ENCODE results near the gene UBE2L5.

DNA sequence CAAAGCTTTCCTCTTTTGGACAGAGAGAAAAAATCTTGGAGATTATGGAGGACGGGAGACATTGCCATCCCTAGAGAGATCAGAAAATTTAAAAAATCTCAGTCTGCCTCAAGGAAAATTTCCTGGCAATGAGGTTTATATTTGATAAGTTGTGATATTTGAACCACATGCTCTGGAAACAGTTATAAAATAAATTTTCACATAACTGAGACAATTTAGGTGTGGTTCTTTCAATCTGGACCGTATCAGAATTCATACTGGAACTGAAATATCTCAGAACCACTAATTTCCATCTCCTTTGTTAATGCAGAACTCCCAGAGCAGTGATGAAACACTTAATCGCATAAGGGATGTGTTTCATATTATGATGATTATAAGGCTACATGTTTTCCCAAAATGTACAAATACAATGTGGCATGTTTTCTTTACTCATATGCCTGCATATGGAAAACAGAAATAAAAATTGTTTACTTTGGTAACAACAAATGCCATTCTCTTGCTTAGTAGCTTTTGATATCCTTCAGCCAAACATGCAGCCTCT lies 13.7 kb downstream of the UBE2L5 start:
- TF ChIP-seq EZH2phosphoT487 (IDR thresholded peaks at IDR 0.05; ENCODE audit: borderline replicate concordance, low read length) = no peak
- TF ChIP-seq, protein P1, sequence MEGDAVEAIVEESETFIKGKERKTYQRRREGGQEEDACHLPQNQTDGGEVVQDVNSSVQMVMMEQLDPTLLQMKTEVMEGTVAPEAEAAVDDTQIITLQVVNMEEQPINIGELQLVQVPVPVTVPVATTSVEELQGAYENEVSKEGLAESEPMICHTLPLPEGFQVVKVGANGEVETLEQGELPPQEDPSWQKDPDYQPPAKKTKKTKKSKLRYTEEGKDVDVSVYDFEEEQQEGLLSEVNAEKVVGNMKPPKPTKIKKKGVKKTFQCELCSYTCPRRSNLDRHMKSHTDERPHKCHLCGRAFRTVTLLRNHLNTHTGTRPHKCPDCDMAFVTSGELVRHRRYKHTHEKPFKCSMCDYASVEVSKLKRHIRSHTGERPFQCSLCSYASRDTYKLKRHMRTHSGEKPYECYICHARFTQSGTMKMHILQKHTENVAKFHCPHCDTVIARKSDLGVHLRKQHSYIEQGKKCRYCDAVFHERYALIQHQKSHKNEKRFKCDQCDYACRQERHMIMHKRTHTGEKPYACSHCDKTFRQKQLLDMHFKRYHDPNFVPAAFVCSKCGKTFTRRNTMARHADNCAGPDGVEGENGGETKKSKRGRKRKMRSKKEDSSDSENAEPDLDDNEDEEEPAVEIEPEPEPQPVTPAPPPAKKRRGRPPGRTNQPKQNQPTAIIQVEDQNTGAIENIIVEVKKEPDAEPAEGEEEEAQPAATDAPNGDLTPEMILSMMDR (conservative IDR thresholded peaks at IDR 0.05; ENCODE audit: low read depth, low read length) = no peak
- no peak for TF ChIP-seq EZH2 (IDR thresholded peaks at IDR 0.05; ENCODE audit: low read length, unreplicated experiment)

All from PC-3 (cell line).